ENCODE measurements around the gene RIOK2.
"Not testable (repeated sequence)": the region's sequence is repeated elsewhere in the genome, so short reads cannot be mapped to it uniquely, and the experiment has no call there.

Gene RIOK2

DNA sequence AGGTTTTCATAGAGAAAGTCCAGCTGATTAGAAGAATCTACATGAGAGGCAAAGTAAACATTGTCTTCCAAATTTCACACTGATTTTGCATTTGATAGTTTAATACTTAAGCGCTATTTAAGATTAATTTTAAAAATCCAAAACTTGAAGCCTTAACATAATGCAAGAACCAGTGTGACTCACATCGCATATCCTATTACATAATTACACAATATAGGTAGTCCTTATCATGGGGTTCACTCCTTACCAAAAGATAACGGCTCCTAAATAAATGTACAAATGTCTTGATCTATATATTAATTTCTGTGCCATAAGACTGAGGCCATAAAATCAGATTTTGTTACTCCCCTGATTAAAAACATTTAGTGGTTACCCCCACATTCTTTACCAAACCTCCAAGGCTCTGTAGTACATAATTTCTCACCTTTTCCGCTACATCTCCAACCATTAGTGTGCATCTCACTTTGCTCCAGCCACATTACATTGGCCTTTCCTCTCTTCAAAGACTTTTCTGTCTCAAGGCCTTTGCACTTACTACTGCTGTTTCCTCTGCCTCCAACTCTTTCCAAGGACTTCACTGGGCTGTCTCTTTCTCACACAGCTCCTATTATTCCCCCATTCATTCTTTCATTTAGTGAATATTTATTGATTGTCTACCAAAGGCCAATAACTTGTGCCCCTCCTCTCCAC lies 1.0 kb downstream of the RIOK2 start:
- Histone ChIP-seq H2BK120ac (ENCODE audit: low read depth, low read length) (no peak overlapping the region), H3K4me3 (ENCODE audit: low read length) (peak overlapping the region; percentile 68), H3K79me2 (ENCODE audit: control insufficient read depth, insufficient read depth, low read length) (peaks cover 16% of the 10 kb centered on the region), H3K27me3 (ENCODE audit: insufficient read depth, low read length, poor library complexity) (no peaks in the 10 kb centered on the region), H2BK15ac (replicated peaks; ENCODE audit: low read depth) (no peak overlapping the region), H3K4ac (ENCODE audit: low read depth, low read length) (no peak overlapping the region), H3K23ac (ENCODE audit: low read length) (no peak overlapping the region), H4K5ac (ENCODE audit: low read length) (no peak overlapping the region), H3K27ac (ENCODE audit: low read depth, low read length) (no peak overlapping the region), H3K4me2 (ENCODE audit: low read length) (peak overlapping the region; percentile 10), H3K4me1 (ENCODE audit: control insufficient read depth, low read depth, low read length) (no peaks in the 10 kb centered on the region), H2BK5ac (ENCODE audit: low read length) (no peak overlapping the region), H3K9ac (ENCODE audit: low read length) (peak overlapping the region; percentile 79), H2AK5ac (ENCODE audit: low read length) (no peak overlapping the region), H3K56ac (ENCODE audit: low read length) (peak overlapping the region; percentile 26), H3K79me1 (ENCODE audit: low read length) (peaks cover 4% of the 10 kb centered on the region), H4K8ac (ENCODE audit: low read depth, low read length) (no peak overlapping the region), H3K18ac (ENCODE audit: low read length) (no peak overlapping the region), H3K36me3 (ENCODE audit: control insufficient read depth, insufficient read depth, low read length) (peaks cover 7% of the 10 kb centered on the region)
- no peak for DNase-seq
- no CpG with 5 or more reads among the region's 4 CpGs for WGBS (ENCODE audit: extremely low coverage, insufficient coverage, low lambda C conversion rate)

DNA sequence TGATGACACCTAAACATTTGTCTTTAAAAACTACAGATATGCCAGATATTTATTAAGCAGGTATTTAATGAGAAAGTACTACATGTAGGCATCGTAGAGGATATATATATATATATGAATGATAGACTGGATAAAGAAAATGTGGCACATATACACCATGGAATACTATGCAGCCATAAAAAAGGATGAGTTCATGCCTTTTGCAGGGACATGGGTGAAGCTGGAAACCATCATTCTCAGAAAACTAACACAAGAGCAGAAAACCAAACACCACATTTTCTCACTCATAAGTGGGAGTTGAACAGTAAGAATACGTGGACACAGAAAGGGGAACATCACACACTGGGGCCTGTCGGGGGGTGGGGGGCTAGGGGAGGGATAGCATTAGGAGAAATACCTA lies 3.6 kb downstream of the RIOK2 start:
- no CpG with 5 or more reads among the region's 3 CpGs for WGBS (ENCODE audit: extremely low coverage, insufficient coverage, low lambda C conversion rate)
- H3K27ac ChIP-seq (ENCODE audit: low read depth, low read length) = not testable (repeated sequence)

DNA sequence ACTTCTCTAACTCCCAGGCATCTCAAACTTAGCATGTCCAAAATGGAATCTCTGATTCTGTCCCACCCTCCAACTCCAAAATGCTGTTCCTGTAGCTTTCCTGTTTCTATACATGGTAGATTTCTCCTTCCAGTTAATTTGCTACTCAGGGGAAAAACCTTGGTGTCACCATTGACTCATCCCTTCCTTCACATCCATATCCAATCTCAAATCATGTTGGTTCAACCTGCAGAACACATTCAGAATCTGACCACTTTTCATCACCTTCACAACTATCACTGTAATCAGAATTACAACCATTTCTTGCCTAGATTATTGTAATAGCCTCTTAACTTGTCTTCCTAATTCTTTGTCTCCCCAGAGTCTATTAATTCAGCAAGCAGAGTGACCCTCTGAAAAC lies 10.8 kb downstream of the RIOK2 start:
- Histone ChIP-seq H3K9ac (ENCODE audit: low read length) (no peak overlapping the region), H3K27me3 (ENCODE audit: insufficient read depth, low read length, poor library complexity) (no peaks in the 10 kb centered on the region), H3K79me2 (ENCODE audit: control insufficient read depth, insufficient read depth, low read length) (no peaks in the 10 kb centered on the region), H3K23ac (ENCODE audit: low read length) (no peak overlapping the region), H2BK15ac (replicated peaks; ENCODE audit: low read depth) (no peak overlapping the region), H2BK5ac (ENCODE audit: low read length) (no peak overlapping the region), H3K4me2 (ENCODE audit: low read length) (no peak overlapping the region), H3K18ac (ENCODE audit: low read length) (no peak overlapping the region), H2BK120ac (ENCODE audit: low read depth, low read length) (no peak overlapping the region), H3K4me1 (ENCODE audit: control insufficient read depth, low read depth, low read length) (no peaks in the 10 kb centered on the region), H3K27ac (ENCODE audit: low read depth, low read length) (no peak overlapping the region), H3K56ac (ENCODE audit: low read length) (no peak overlapping the region), H4K8ac (ENCODE audit: low read depth, low read length) (no peak overlapping the region), H4K5ac (ENCODE audit: low read length) (no peak overlapping the region), H3K79me1 (ENCODE audit: low read length) (no peaks in the 10 kb centered on the region), H3K4me3 (ENCODE audit: low read length) (no peak overlapping the region), H2AK5ac (ENCODE audit: low read length) (no peak overlapping the region), H3K4ac (ENCODE audit: low read depth, low read length) (no peak overlapping the region), H3K36me3 (ENCODE audit: control insufficient read depth, insufficient read depth, low read length) (peaks cover 2% of the 10 kb centered on the region)
- DNase-seq = no peak

More for the DNA sequence above, 3.6 kb downstream of the RIOK2 start:
- H4K8ac ChIP-seq (ENCODE audit: low read depth, low read length); H3K18ac ChIP-seq (ENCODE audit: low read length); DNase-seq; H3K4ac ChIP-seq (ENCODE audit: low read depth, low read length); H3K9ac ChIP-seq (ENCODE audit: low read length); H3K79me1 ChIP-seq (ENCODE audit: low read length); H3K4me3 ChIP-seq (ENCODE audit: low read length); H2BK120ac ChIP-seq (ENCODE audit: low read depth, low read length); H2AK5ac ChIP-seq (ENCODE audit: low read length); H3K23ac ChIP-seq (ENCODE audit: low read length); H3K36me3 ChIP-seq (ENCODE audit: control insufficient read depth, insufficient read depth, low read length); H3K4me1 ChIP-seq (ENCODE audit: control insufficient read depth, low read depth, low read length); H3K56ac ChIP-seq (ENCODE audit: low read length); H4K5ac ChIP-seq (ENCODE audit: low read length); H2BK15ac ChIP-seq (replicated peaks; ENCODE audit: low read depth); H3K27me3 ChIP-seq (ENCODE audit: insufficient read depth, low read length, poor library complexity); H3K4me2 ChIP-seq (ENCODE audit: low read length); H2BK5ac ChIP-seq (ENCODE audit: low read length): not testable (repeated sequence)
- H3K79me2 ChIP-seq (ENCODE audit: control insufficient read depth, insufficient read depth, low read length) = peaks cover 16% of the 10 kb centered on the region

DNA sequence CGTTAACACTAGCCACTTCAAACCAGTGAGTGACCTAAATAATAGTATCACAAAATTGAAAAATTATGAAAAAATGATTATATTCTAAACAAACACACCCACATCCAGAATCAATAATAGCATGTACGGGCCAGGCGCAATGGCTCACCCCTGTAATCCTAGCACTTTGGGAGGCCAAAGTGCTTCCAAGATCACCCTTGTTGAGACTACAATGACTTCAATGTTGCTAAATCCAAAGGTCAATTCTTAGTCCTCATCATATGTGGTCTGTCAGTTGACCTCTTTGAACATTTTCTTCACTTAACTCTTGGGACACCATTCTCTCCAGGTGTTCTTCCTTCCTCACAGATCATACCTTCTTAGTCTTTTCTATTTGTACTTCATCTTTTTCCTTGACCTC lies 11.3 kb downstream of the RIOK2 start:
- no peak overlapping the region for H4K5ac ChIP-seq (ENCODE audit: low read length)
- H2BK120ac ChIP-seq (ENCODE audit: low read depth, low read length) = no peak overlapping the region
- H3K4me2 ChIP-seq (ENCODE audit: low read length) = no peak overlapping the region
- no peak overlapping the region for H3K9ac ChIP-seq (ENCODE audit: low read length)
- no peaks in the 10 kb centered on the region for H3K27me3 ChIP-seq (ENCODE audit: insufficient read depth, low read length, poor library complexity)
- H3K79me1 ChIP-seq (ENCODE audit: low read length) = no peaks in the 10 kb centered on the region
- no peak overlapping the region for H3K23ac ChIP-seq (ENCODE audit: low read length)
- no peak overlapping the region for H2BK5ac ChIP-seq (ENCODE audit: low read length)
- no peak overlapping the region for H4K8ac ChIP-seq (ENCODE audit: low read depth, low read length)
- no peak for DNase-seq
- H2BK15ac ChIP-seq (replicated peaks; ENCODE audit: low read depth) = no peak overlapping the region
- no peak overlapping the region for H3K4ac ChIP-seq (ENCODE audit: low read depth, low read length)
- no CpG with 5 or more reads among the region's 3 CpGs for whole genome bisulfite sequencing (ENCODE audit: extremely low coverage, insufficient coverage, low lambda C conversion rate)
- H3K4me3 ChIP-seq (ENCODE audit: low read length) = no peak overlapping the region
- H3K79me2 ChIP-seq (ENCODE audit: control insufficient read depth, insufficient read depth, low read length) = no peaks in the 10 kb centered on the region
- H2AK5ac ChIP-seq (ENCODE audit: low read length) = no peak overlapping the region
- H3K4me1 ChIP-seq (ENCODE audit: control insufficient read depth, low read depth, low read length) = no peaks in the 10 kb centered on the region
- no peak overlapping the region for H3K27ac ChIP-seq (ENCODE audit: low read depth, low read length)
- H3K36me3 ChIP-seq (ENCODE audit: control insufficient read depth, insufficient read depth, low read length) = peaks cover 2% of the 10 kb centered on the region
- H3K56ac ChIP-seq (ENCODE audit: low read length) = no peak overlapping the region
- H3K18ac ChIP-seq (ENCODE audit: low read length) = no peak overlapping the region

DNA sequence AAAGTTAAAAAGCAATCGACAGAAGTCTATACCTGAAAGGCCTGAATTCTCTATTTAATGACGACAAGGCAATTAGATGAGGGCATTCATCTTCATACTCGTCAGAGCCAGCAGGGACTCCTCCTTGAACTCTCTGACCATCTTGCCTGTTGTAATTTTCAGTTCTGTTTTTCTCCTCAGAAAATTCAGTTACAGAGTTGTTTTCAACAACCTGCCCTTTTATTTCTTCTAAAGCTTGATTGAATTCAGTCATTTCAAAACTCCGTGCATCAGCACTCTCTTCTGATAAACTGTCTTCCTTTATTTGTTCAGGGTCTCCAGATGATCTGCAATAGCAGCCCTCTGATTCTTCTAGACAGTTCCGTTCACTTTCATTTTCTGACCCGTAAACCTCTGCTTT lies 15.6 kb downstream of the RIOK2 start:
- H3K36me3 ChIP-seq (ENCODE audit: control insufficient read depth, insufficient read depth, low read length) = no peaks in the 10 kb centered on the region
- H3K18ac ChIP-seq (ENCODE audit: low read length) = no peak overlapping the region
- H3K4me1 ChIP-seq (ENCODE audit: control insufficient read depth, low read depth, low read length) = no peaks in the 10 kb centered on the region
- WGBS (ENCODE audit: extremely low coverage, insufficient coverage, low lambda C conversion rate) = no CpG with 5 or more reads among the region's 6 CpGs
- H4K5ac ChIP-seq (ENCODE audit: low read length) = no peak overlapping the region
- H3K56ac ChIP-seq (ENCODE audit: low read length) = no peak overlapping the region
- no peak overlapping the region for H3K23ac ChIP-seq (ENCODE audit: low read length)
- H3K27me3 ChIP-seq (ENCODE audit: insufficient read depth, low read length, poor library complexity) = no peaks in the 10 kb centered on the region
- no peak overlapping the region for H3K9ac ChIP-seq (ENCODE audit: low read length)
- no peak overlapping the region for H3K4me2 ChIP-seq (ENCODE audit: low read length)
- no peak overlapping the region for H3K4me3 ChIP-seq (ENCODE audit: low read length)
- H2BK15ac ChIP-seq (replicated peaks; ENCODE audit: low read depth) = no peak overlapping the region
- H3K4ac ChIP-seq (ENCODE audit: low read depth, low read length) = no peak overlapping the region
- H3K79me1 ChIP-seq (ENCODE audit: low read length) = no peaks in the 10 kb centered on the region
- no peaks in the 10 kb centered on the region for H3K79me2 ChIP-seq (ENCODE audit: control insufficient read depth, insufficient read depth, low read length)
- no peak for DNase-seq
- H2AK5ac ChIP-seq (ENCODE audit: low read length) = no peak overlapping the region
- H2BK5ac ChIP-seq (ENCODE audit: low read length) = no peak overlapping the region
- no peak overlapping the region for H3K27ac ChIP-seq (ENCODE audit: low read depth, low read length)
- no peak overlapping the region for H2BK120ac ChIP-seq (ENCODE audit: low read depth, low read length)
- no peak overlapping the region for H4K8ac ChIP-seq (ENCODE audit: low read depth, low read length)

DNA sequence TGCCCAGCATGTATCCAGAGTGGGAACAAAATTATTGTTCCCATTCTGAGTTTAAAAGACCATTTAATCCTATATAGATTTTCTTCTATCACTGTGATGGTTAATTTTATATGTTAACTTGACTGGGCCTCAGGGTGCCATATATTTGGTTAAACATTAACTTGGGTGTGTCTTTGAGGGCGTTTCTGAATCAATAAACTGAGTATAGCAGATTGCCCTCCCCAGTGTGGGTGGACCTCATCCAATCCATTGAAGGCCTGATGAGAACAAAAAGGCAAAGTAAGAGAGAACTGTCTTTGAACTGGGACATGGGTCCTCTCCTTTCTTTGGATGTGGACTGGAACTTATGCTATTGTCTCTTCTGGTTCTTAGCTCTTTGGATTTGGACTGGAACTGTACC lies 17.3 kb downstream of the RIOK2 start:
- Histone ChIP-seq H3K4ac (ENCODE audit: low read depth, low read length) (no peak overlapping the region), H3K27ac (ENCODE audit: low read depth, low read length) (no peak overlapping the region), H3K36me3 (ENCODE audit: control insufficient read depth, insufficient read depth, low read length) (no peaks in the 10 kb centered on the region), H3K79me2 (ENCODE audit: control insufficient read depth, insufficient read depth, low read length) (no peaks in the 10 kb centered on the region), H2BK5ac (ENCODE audit: low read length) (no peak overlapping the region), H3K27me3 (ENCODE audit: insufficient read depth, low read length, poor library complexity) (no peaks in the 10 kb centered on the region), H2AK5ac (ENCODE audit: low read length) (no peak overlapping the region), H3K4me3 (ENCODE audit: low read length) (no peak overlapping the region), H3K4me2 (ENCODE audit: low read length) (no peak overlapping the region), H2BK120ac (ENCODE audit: low read depth, low read length) (no peak overlapping the region), H3K79me1 (ENCODE audit: low read length) (no peaks in the 10 kb centered on the region), H4K8ac (ENCODE audit: low read depth, low read length) (no peak overlapping the region), H3K18ac (ENCODE audit: low read length) (no peak overlapping the region), H3K23ac (ENCODE audit: low read length) (no peak overlapping the region), H3K56ac (ENCODE audit: low read length) (no peak overlapping the region), H4K5ac (ENCODE audit: low read length) (no peak overlapping the region), H3K9ac (ENCODE audit: low read length) (no peak overlapping the region), H2BK15ac (replicated peaks; ENCODE audit: low read depth) (no peak overlapping the region), H3K4me1 (ENCODE audit: control insufficient read depth, low read depth, low read length) (no peaks in the 10 kb centered on the region)
- no peak for DNase-seq
- WGBS (ENCODE audit: extremely low coverage, insufficient coverage, low lambda C conversion rate) = no CpG with 5 or more reads among the region's 1 CpG
